HEK293T (cell line): ENCODE results near the gene ZSWIM5.

ENCODE experiments used
- BHLHE40 ChIP-seq: fragments of 450-650 bp; IDR thresholded peaks from 2 replicates; pipeline ENCODE4 v1.6.1; 2016; ENCODE audit warnings: mild to moderate bottlenecking, moderate library complexity, borderline replicate concordance
- FOXM1 ChIP-seq: fragments of 450-650 bp; IDR thresholded peaks from 2 replicates; pipeline ENCODE4 v1.6.1; 2017; ENCODE audit warnings: mild to moderate bottlenecking, borderline replicate concordance
- LEF1 ChIP-seq: fragments of 450-650 bp; IDR thresholded peaks from 2 replicates; pipeline ENCODE4 v1.6.1; 2017; ENCODE audit warnings: mild to moderate bottlenecking, borderline replicate concordance
- NFRKB ChIP-seq: fragments of 450-650 bp; IDR thresholded peaks from 2 replicates; pipeline ENCODE4 v1.6.1; 2016; ENCODE audit warnings: mild to moderate bottlenecking, moderate library complexity
- SP1 ChIP-seq: fragments of 450-650 bp; IDR thresholded peaks from 2 replicates; pipeline ENCODE4 v1.6.1; 2017

DNA sequence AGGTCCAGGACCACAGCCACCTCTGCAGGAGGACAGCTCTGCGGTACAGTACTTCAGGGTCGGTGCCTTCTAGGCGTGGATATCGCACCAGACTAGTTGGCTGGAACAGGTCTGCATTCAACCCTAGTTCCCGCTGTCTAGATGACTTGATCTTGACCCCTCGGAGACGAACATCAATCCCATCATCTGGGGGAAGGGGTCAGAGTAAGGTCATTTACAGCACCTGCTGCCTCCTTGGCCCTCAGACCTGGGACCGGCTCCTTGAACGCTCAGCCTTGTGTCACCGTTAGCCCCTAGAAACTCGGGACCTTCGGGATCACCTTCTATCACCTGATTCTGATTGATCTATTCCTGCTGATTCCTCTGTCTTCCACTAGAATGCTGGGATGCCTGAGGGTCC is 197.9 kb downstream of the ZSWIM5 start:
- TF ChIP-seq LEF1 (no peak), FOXM1 (no peak), SP1 (no peak), NFRKB (no peak), BHLHE40 (no peak)
